SHP77 (cell line): ENCODE data around the gene FARS2.
"Not testable (repeated sequence)": the region's sequence is repeated elsewhere in the genome, so short reads cannot be mapped to it uniquely, and the experiment has no call there.

Experiments
- DNase-seq, 2 experiments: peaks; one replicate each; lab custom pipeline; 2025; lab: John Stamatoyannopoulos, UW

Gene FARS2

GRCh38 chr6:5695260-5696245 lies 434.2 kb downstream of the FARS2 start:
- no peak for DNase-seq

DNA sequence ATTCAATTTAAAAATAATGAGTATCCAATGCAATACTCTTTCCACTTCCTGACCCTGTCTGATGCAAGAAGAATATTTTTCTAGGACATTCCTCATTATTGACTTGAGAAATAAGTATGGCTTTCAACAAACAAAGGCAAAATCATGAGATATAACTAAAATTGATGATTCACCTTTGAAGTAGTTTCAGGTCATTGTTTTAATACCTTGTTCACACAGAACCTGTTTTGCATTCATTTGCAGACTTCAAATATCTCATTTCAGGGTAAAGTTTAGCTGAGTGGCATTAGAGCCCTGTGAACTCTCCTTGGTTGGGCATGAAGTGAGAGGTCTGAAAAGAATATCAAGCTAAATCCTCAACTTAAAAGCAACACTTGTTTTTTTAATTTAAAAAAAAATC lies 436.2 kb downstream of the FARS2 start:
- DNase-seq: no peak

- no peak for DNase-seq
Observed at GRCh38 chr6:5698318-5698717, 437.0 kb downstream of the FARS2 start.

- not testable (repeated sequence) for DNase-seq
Observed at GRCh38 chr6:5699064-5699463, 437.8 kb downstream of the FARS2 start.

GRCh38 chr6:5701174-5701573 lies 439.9 kb downstream of the FARS2 start:
- DNase-seq: peak in 1 of 2 experiments; percentile 66

GRCh38 chr6:5704708-5705107 lies 443.4 kb downstream of the FARS2 start:
- no peak for DNase-seq

DNA sequence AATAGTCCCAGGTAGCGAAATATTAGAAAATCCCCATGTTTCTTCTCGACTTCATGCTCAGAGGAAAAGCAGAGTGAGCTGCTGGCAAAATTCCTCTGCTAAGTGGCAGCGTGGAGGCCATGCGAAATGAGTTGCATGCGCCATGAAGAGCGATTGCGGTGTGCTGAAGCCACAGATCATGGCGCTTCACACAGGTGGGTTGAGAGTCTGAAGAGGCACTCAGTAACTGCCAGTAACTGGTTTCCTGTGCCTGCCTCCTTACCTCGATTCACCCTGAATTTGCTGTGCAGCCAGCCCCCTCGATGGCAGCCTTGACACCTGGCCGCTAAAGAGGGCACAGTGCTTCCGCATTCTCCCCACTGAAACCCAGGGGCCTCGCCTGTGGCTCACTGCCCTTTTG lies 443.9 kb downstream of the FARS2 start:
- DNase-seq: no peak

DNA sequence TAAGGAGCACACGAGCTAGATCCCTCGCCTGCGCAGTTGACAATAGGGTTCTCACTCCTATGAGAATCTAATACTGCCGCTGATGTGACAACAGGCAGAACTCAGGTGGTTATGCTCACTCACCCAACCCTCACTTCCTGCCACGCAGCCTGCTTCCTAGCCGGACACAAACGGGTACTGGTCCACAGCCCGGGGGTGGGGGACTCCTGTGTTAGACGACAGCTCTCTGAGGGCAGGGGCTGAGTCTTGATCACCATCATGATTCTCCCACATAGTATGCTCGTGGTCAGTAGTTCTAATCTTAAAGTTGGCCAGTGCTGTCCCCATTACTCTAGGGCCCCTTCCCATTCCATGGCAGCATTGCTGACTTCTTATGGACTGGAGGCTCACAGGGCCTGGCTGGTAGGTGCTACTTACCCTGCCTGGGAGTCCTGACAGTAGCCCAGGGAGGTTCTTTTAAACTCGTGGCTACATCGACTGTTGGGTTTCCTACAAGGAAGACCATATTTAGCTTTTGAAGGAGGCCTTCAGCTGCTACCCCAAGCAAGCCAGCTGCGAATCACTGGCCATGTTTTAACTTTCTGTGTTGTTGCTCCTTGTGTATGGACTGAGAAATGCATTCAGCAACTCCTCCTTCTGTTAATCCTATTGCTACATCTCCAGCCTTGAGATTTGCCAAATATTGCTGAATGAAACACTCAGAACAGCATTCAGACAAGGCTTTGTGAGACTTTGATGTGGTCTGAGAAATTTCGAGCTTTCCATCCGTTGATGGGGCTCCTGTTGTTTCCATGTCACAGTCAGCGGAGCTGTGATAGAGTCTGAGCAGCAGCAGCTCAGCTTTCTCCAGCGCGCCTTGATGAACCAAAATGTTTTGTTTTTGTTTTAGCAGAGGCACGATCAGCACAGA lies 445.1 kb downstream of the FARS2 start:
- DNase-seq: no peak

DNA sequence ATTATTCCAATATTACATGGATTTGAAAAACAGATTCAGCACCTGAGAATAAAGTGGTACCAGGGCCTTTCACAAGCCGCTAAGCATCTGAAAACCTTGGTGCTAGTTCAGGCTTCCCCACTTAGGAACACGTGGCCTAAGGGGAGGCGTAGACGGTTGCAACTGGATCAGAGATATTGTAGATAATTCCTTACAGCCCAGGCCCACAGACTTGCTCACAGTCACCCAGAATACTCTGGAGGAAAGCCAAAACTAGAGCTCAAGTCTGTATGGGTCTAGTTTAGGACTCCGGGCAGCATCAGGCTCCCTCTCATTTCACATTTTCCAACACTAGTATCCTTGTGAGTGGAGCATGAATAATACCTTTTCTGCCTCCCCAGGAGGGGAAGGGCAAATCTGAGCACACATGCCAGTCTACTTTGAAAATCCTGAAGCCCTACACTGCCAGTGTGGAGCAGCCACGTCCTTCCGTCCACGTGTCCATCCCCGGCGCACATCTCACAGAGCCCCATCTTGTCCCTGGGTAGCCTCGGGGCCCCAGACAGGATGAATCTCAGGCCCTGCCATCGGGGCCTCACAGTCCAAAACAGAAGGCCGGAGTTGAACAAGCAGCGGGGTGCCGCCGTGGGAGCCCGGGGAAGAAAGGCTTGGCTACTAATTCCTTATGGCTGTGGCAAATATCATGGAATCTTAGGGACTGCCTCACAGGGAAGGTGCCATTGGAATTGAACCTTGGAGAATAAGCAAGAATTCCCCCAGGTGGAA lies 446.1 kb downstream of the FARS2 start:
- DNase-seq: no peak

DNA sequence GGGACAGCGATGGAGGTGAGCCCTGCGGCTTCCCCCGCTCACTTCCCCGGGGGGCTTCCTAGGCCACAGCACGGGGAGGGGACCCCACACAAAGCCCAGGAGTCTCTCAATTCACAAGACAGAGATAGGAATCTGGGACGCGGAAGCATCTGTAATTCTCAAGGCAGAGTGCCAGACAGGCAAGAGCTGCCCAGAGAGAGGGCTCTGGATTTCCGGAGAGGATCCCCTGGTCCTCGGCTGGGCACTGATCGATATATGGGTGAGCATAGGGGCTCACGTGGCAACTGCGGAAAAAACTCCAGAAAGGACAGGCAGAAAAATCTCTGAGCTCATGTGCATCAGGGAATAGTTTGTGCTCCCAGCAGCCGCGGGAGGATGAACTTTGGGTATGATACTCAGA lies 449.2 kb downstream of the FARS2 start:
- no peak for DNase-seq

- no peak for DNase-seq
Observed at GRCh38 chr6:5710936-5711335, 449.6 kb downstream of the FARS2 start.

DNA sequence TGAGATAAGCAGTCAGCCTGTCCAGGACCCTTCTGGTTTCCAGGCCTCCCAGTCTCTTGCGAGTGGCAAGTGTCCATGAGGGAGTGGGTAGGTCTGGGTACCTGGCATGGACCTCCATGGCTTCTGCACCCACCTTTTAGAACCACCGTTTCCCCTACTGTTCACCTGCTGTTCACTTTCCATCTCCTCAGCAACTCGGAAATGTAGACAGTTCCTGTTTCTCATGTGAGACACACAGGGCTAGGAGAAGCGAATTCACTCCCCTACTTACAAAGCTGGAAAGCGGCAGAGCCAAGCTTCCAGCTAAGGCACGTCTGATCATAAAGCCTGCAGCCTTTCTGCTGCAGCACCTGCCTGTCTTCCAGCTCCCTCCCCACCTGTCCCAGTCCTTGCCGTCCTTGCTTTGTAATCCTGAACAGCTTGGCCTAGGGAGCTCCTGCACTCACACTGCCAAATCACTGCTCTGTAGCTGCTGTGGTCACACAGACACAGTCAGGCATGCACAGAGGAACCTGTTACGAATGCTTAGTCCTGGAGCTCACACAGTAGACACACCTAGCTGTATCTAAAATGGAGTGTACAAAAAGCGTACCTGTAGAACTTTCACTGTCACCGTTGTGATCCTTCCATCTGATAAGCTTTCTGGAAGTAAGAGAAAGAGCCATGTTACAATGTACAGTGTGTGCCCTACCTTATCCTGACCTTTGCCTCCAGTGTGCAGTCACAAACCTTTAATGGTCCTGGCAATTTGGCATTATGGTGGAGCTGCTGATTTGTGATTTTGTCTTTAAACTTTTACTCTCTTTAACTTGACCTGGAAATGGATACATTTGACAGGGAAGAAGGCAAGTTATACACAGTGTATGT lies 451.3 kb downstream of the FARS2 start:
- DNase-seq: peak in 1 of 2 experiments; percentile 51

GRCh38 chr6:5713519-5713918 lies 452.2 kb downstream of the FARS2 start:
- no peak for DNase-seq

- no peak for DNase-seq
Observed at GRCh38 chr6:5718231-5718947, 457.1 kb downstream of the FARS2 start.

- no peak for DNase-seq
Observed at GRCh38 chr6:5723841-5724691, 462.8 kb downstream of the FARS2 start.

DNA sequence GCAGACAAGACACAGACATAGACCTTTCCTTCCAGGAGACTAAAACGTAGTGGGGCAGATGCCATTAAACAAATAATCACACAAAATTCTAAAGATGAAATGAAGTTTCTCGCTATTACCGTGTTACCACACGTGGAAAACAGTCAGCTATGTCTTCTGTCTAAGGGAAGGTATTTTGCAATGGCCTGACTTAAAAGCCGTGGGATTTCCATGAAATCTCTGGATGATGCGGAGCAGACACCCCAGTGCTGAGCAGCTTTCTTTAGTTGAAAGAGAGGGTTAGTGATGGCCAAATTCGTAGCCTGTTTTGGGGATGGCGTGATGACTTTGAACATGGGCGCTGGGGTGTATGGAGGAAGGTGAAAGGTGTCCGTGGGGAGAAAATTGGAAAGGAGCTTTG lies 463.6 kb downstream of the FARS2 start:
- no peak for DNase-seq

DNA sequence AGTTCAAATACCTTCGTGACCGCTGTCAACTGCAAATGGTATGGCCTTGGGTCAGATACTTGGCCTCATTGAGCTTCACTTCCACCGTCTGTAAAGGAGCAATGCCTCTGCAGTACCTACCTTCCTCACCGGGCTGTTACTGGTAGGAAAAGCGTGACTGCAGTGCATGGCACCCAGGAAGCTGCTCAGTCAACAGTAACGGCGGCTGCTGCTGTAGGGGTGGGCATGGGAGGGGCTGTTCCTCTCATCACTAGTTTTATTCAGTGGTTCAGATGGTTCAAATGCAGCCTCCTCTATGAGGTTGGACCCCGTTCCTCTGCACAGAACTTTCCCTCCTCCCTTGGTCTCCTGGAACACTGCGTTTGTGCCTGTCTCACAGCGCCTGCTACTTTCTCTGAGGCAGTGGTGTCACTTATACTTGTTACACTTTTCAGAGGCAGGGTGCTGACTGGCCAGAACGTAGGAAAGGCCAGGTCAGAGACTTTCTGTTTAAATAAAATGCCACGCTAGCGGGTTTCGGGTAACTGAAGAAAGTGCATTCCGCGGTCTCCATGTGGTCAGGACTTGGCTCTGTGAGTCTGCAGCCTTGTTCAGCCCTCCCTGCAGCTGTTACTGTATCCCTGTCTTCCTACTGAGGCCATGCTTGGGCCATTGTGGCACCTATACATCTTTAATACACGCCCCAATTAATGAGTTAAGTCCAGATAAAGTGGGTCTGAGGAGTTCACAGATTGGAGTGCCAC lies 465.8 kb downstream of the FARS2 start:
- peak in 1 of 2 experiments; percentile 14 for DNase-seq

DNA sequence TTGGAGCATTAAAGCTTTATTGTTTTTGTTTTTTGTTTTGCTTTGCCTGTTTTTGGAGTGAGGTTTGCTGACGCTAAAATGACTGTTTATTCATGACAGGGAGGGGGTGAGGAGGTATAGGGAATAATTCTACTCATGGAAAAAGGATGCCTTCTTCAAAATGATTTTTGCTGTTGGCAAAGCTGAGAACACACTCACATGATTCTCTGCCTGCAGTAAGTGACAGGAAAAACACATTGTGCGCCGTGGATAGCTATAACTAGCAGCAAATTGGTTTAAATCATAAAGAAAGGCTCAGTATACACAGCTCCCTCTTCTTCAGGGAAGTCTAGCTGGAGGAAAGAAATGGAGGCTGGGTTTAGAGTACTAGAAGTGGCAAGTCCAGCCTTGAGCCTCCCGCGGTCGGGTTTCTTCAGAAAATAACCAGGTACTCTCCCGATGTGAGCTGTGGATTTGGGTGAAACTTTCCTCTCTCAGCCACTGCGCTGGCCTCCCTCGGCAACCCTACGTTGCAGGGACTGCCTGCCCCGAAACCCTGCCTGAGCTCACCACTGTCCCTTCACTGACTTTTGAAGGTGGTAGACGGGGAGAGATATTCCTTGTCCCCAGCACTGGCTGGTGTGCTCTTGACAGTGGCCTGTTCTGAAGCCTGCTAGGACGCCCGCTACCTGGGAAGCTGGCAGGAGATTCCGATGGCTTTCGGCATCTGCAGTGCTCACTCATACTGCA lies 467.2 kb downstream of the FARS2 start:
- DNase-seq: no peak
